ENCODE data around the gene C19orf81.

GRCh38 chr19:50666346-50667176 is 17.3 kb downstream of the C19orf81 start:
- TF ChIP-seq POLR2AphosphoS5 (IDR thresholded peaks at IDR 0.05; ENCODE audit: insufficient read depth, low read depth, low read length) (no peak), CTCF (IDR thresholded peaks at IDR 0.05; ENCODE audit: extremely low read depth in 1 of 2, insufficient read depth in 1 of 2, low read depth in 1 of 2, low read length in 2 of 2) (no peak), POLR2A (IDR thresholded peaks at IDR 0.05; ENCODE audit: low read depth, low read length) (no peak), JUN (IDR thresholded peaks at IDR 0.05; ENCODE audit: borderline replicate concordance, insufficient read depth, insufficient read length, low read depth) (no peak), GATA2 (IDR thresholded peaks at IDR 0.05; ENCODE audit: insufficient read depth, insufficient read length, low read depth, low read length) (no peak), EZH2 (IDR thresholded peaks at IDR 0.05; ENCODE audit: borderline replicate concordance, low read depth, low read length, severe bottlenecking) (no peak)
- TF ChIP-seq, protein P1, sequence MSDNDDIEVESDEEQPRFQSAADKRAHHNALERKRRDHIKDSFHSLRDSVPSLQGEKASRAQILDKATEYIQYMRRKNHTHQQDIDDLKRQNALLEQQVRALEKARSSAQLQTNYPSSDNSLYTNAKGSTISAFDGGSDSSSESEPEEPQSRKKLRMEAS (IDR thresholded peaks at IDR 0.05; ENCODE audit: insufficient read depth, insufficient read length) = no peak

Data from endothelial cell of umbilical vein (primary cell).